Dedifferentiated amniotic fluid mesenchymal stem cell (primary cell): ENCODE measurements around the gene LMAN1.

ENCODE experiments used
- DNase-seq: peaks from one replicate; pipeline ENCODE4 v3.0.0-alpha.2; 2016; ENCODE audit errors: extremely low spot score

LMAN1 gene

GRCh38 chr18:59305295-59305694 is 53.8 kb downstream of the LMAN1 start:
- no peak for DNase-seq

- no peak for DNase-seq
These were observed 55.3 kb downstream of the LMAN1 start for GRCh38 chr18:59303656-59304195.

- DNase-seq: no peak
These were observed 56.1 kb downstream of the LMAN1 start for GRCh38 chr18:59303006-59303405.

DNA sequence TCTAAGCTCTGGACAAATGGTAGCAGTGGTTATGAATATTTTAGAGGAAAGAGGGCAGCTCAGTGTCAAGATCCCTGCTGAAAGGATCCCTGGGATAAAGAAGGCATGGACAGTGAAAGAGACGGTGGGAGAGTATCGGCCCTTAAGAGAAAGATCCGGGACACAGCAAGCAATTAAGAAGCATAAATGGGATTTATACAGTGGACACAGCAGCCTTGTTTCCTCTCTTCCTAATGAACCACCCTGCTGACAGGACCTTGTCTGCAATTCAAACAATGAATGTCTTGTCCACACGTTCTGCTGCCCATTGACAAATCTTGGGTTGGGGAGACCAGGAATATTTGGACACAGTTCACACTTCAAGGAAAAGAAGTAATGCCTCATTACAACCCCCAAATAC is 57.1 kb downstream of the LMAN1 start:
- DNase-seq: no peak

- no peak for DNase-seq
These were observed 58.3 kb downstream of the LMAN1 start for GRCh38 chr18:59300676-59301285.

DNA sequence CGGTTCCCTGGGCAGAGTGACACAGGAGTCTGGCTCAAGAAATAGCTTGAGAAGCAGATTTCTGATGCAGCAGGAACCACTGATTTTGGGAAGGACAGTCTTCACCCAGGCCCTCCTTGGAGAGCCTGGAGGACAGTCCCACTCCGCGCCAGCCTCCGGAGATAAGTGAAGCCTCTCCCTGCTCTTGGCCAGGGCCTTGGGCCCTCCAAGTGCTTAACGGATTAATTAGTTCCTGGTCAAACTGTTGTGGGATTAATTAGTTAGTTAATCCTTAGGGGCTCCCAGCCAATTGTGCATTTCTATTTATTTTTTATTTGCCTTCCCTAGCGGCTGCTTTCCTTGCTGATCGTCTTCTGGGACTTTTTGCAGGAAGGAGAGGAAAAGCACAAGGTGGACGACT is 60.2 kb downstream of the LMAN1 start:
- no peak for DNase-seq

DNA sequence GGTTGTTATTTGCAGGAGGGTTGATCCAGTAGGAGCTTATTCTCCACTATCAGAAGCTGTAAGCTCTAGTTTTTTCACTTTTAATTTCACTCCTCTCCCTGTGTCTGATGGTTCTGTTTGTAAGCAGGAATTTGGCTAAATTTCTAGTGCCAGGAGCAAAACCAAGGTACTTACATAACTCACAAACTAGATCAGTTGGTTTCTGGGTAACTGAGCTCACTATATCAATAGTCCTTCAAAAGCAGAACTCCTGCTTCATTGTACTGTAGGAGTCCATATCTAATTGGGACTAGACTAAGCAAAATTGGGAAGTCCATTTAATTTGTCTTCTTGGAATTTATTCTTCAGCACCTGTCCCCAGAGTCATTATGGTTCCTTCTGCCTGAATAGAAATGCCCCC is 65.7 kb downstream of the LMAN1 start:
- no peak for DNase-seq

DNA sequence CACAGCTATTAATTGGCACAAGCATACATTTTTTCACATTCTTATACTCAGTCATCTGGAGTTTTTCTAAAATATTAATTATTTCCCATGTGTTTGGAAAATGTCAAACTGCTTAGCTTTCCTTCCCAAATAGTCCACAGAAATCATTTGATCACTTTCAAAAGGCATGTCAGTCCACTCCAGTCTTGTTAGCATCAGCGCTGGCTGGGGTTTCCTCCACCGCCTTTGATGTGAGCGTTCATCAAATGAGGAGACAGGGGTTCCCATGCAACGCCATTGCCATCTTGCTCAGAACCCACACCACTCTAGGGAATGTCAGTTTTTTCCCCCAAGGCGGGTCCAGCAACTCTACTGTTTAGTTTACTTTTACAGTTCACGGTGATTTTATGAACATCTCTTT is 72.7 kb downstream of the LMAN1 start:
- DNase-seq: no peak

DNA sequence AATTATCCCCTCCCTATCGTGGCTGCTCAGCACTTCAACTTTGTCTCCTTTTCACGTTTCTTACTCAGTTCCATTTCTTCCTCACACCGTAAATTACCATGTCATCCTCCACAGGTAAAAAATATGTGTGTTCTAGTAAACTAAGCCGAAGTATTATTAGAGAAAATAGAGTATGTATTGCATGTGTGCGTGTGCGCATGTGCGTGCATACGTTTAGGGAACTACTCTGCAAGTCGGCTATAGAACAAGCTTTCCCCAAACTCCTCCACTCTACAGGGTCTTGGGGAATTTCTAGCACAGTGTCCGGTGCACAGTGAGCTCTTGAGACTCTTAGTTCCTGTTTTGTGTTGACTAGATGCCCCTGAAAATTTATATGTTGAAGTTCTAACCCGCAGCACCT is 76.7 kb downstream of the LMAN1 start:
- DNase-seq: no peak

DNA sequence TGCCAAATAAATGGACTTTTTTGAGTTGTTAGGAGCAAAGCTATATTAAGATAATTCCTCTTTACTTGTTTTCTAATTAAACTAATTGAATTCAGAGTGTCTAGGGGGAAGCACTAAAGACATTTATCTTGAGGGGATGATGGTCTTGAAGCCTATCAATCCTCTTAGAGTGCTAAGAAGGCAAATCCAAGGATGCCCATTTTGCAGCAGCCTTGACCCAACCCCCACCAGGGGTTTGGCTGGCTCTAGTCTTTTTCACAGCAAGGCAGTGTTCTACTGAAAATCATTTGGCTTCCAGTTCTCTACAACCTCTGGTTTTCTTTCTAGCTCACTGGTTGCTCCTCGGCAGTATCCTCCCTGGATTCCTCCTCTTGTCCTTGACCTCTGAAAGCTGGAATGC is 79.3 kb downstream of the LMAN1 start:
- no peak for DNase-seq

DNA sequence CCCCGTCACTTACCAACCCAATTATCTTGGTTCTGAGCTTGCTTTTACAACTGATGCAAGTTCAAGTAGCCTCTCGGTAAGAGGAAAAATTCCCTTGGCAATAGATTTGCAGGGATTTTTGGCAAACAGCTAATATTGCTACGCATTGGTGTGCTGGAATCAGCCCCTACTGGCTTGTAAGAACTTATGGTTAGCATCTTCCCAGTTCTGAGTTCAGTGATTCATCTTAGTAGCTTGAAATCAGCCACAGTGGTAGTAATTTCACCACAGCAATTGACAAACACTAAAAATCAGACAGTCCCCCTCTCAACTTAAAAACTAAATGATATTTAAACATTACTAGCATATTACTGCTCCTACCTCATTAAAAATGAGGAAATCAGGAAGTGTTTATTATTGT is 79.9 kb downstream of the LMAN1 start:
- DNase-seq: no peak

DNA sequence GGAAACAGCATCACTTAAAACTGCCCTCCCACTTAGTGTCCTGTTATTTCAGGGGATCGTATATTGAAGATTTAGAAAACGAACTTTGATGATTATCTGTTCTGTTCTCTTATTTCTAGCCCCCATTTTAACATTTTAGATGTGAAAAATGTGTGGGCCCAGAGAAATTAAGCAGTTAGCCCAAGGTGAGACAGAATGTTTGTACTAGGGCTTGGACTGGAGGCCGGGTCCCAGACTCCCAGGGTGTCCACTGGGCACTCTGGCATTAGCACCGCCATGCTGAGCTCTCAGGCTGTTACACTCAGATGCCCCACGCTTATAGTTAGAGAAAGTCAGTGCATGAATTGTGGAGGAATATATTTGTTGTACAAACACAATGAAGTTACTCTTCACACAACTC is 80.3 kb downstream of the LMAN1 start:
- no peak for DNase-seq
